GM18526 (cell line): Measurements from ENCODE around the gene PNKD.

ENCODE experiments used
- POLR2A ChIP-seq: IDR thresholded peaks from 3 replicates; pipeline ENCODE4 v1.6.1; 2011; ENCODE audit not compliant: insufficient read length; ENCODE audit errors: extremely low read depth

The PNKD gene

GRCh38 chr2:218263817-218264641 lies 6.3 kb upstream of the PNKD start:
- TF ChIP-seq POLR2A, result no peak

- TF ChIP-seq POLR2A, result no peak
Observed at GRCh38 chr2:218264773-218265561, 5.4 kb upstream of the PNKD start.

DNA sequence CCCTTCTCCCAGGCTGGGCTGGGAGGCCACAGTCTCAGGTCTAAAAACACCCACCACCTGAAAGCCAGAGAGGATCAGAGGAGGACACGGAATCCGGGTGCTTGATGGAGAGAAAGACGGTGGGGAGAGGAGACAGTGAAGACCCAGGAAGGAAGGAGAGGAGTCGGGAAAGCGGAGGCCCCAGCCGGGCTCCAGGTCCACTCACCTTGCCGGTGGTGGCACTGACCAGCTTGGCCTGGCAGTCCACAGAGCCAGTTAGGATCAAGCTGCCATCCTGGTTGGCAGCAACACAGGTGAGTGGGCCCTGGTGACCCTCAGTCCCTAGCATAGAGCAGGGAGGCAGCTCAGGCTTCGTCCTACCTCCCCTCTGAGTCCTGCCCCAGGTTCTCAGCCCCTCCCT lies 4.7 kb upstream of the PNKD start:
- TF ChIP-seq POLR2A, result no peak

DNA sequence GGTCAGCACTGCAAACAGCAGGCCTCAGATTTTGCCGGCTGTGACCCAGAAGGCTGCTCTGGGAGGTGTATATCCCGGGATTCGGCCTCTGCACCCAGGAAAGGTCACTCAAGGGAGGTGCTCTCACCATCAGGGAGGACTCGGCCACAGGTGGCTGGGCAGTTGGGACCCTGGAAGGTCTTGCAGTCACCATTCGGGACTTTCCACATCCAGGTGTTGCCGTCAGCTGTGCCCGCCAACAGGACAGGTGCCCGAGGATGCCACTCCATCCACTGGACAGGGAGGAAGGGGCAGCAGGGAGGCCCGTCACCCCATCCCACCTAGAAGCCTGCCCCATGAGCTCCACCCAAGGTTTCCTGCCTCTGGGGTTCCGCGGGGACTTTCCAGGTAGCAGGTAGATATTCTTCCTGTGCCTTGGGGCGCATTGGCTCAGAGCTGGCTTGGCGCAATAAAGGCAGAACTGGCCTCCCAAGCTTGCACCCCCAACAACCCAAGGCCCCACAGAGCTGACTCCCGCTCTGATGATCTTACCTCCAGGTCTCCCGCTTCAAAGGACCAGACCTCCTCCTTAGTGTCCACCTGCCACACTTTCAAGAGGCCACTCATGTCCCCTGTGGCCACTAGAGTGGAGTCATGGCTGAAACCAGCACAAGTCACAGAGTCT lies 3.9 kb upstream of the PNKD start:
- TF ChIP-seq POLR2A, result no peak

- no peak for TF ChIP-seq POLR2A
Observed at GRCh38 chr2:218267259-218267658, 3.1 kb upstream of the PNKD start.

- no peak for TF ChIP-seq POLR2A
Observed at GRCh38 chr2:218270721-218271486, 585 bp downstream of the PNKD start.

DNA sequence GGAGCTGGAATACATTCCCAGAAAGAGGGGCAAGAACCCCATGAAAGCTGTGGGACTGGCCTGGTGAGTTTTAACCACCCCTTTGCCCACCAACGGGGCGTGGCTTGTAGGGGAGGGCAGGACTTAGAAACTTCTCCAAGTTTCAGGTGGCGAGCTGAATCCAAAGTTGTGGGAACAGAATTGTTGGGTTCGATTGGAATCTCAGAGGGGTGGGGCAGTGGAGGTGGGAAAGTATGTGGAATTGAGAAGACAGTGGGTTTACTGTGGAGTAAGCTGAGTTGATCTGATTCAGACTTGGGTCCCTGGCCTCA lies 1.1 kb downstream of the PNKD start:
- TF ChIP-seq POLR2A, result no peak

GRCh38 chr2:218271865-218272530 lies 1.7 kb downstream of the PNKD start:
- no peak for TF ChIP-seq POLR2A

- no peak for TF ChIP-seq POLR2A
Observed at GRCh38 chr2:218272531-218273212, 2.4 kb downstream of the PNKD start.

DNA sequence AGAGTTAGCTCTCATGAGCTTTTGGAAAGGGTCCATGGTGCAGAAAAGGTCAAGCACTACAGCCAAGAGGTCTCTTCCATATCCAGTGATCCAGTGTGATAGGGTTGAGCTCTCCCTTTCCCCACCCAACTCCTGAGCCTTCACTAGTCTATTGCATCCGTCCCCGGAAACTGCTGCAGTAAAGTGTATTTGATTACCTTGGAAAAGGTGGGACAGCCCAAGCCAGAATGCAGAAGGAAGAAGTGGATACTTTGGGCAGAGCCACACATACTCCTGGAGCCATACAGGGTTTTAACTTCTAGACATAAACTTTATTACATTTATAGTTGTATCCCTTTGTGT lies 3.6 kb downstream of the PNKD start:
- no peak for TF ChIP-seq POLR2A

- TF ChIP-seq POLR2A, result no peak
Observed at GRCh38 chr2:218274586-218274985, 4.3 kb downstream of the PNKD start.

DNA sequence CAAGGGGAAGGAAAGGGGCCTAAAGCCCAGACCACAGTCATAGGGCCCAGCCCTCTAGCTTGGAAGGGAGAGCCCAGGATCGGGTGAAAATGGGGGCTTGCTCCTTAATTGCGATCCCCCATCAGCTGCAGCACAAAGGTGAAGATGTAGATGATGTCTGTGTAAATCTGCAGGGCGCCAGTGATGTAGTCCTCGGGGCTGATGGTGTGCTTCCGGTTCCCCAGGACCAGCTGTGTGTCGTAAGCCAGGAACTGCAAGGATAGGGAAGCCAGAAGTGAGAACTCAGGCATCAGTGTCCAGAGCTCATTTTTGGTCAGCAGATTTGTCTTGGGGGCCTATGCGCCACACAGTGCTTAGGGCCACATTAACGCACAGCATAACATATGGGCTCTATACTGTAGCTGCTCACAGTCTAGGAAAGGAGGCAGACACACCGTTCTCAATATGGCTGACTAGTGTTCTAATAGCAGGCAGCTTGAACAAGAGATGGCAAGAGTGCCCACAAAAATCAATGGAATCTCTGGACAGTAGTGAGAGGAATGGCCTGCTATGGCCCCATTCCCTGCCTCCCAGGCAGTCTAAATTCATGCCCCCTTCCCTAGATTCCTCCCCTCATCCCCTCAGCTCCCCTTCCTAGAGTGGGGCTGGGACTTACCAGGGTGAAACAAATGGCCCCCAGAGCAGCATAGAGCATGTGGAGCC lies 5.2 kb downstream of the PNKD start:
- TF ChIP-seq POLR2A, result no peak

DNA sequence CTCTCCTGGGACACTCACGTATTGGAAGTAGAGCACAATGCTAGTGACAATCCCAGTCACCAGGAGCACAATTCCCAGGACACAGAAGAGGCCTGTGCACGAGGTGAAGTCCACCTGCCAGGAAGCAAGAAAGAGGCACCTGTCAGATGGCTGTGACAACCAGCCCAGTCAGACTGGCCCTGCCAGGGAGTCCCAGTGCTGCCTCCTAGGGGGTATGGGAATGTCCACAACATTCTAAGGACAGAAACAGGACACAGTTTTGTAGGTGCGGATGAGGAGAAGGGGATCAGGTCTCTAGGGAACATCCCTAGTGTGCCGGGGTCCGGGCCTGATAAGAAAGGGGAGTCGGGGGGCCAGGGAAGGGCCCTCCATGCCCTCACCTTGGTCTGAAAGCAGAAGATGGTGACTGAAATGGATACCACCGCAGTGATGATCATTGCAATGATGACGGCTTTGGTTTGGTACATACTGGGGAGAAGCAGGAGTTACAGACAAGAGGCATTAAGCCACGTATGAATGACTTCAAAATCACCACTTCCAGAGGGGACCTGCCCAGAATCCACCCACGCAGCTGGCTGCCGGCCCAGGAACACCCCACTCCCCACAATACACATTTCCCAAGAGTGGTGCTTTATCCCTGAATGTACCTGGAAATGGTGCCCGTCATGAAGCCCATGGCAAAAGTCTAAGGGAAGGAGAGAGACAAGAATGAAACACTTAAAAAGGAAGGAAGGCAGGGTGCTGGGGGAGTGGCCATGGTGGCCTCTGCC lies 6.9 kb downstream of the PNKD start:
- TF ChIP-seq POLR2A, result no peak

- TF ChIP-seq POLR2A, result no peak
Observed at GRCh38 chr2:218277921-218278320, 7.6 kb downstream of the PNKD start.
